Choroid plexus epithelial cell (primary cell): Measurements from ENCODE around the gene NEK6.

Experiments
- DNase-seq: peaks from one replicate; pipeline ENCODE4 v3.0.0-alpha.2; 2010; ENCODE audit warnings: low read depth
- H3K4me3 ChIP-seq: 2 replicates; pipeline ENCODE4 v1.5.1; 2011; ENCODE audit warnings: low read depth, mild to moderate bottlenecking, control low read depth, low read length, moderate library complexity
- CTCF ChIP-seq: conservative IDR thresholded peaks from 2 replicates; pipeline ENCODE4 v1.5.1; 2011; ENCODE audit warnings: low read depth, mild to moderate bottlenecking, control low read depth, inconsistent platforms, low read length, moderate library complexity

The NEK6 gene

GRCh38 chr9:124214116-124214515 lies 43.6 kb upstream of the NEK6 start:
- no peak for TF ChIP-seq CTCF
- H3K4me3 ChIP-seq: no peak overlapping the region
- no peak for DNase-seq

GRCh38 chr9:124214596-124215367 lies 43.0 kb upstream of the NEK6 start:
- no peak overlapping the region for H3K4me3 ChIP-seq
- DNase-seq: no peak
- no peak for TF ChIP-seq CTCF

- no peak for DNase-seq
- TF ChIP-seq CTCF: no peak
- H3K4me3 ChIP-seq: no peak overlapping the region
Measured at GRCh38 chr9:124215368-124215910, 42.3 kb upstream of the NEK6 start.

- TF ChIP-seq CTCF: no peak
- no peak for DNase-seq
- no peak overlapping the region for H3K4me3 ChIP-seq
Measured at GRCh38 chr9:124215956-124216355, 41.8 kb upstream of the NEK6 start.

- no peak for DNase-seq
- no peak for TF ChIP-seq CTCF
- no peak overlapping the region for H3K4me3 ChIP-seq
Measured at GRCh38 chr9:124216474-124217176, 41.1 kb upstream of the NEK6 start.

- DNase-seq: no peak
- no peak for TF ChIP-seq CTCF
- H3K4me3 ChIP-seq: no peak overlapping the region
Measured at GRCh38 chr9:124217836-124218437, 39.8 kb upstream of the NEK6 start.
